IMR-90 (cell line): ENCODE data around the gene RPL23. TPM values are rescaled to one million over a fixed set of nuclear protein-coding genes. Genes with fewer than 3 reads are reported as not detected.

ENCODE experiments used
- ATAC-seq: fragments of 200-7000 bp; cut with Tn5 transposase; 2 replicates; pipeline ENCODE4 v1.9.1; 2020; ENCODE audit warnings: low read depth, mild to moderate bottlenecking, moderate library complexity
- BruUV-seq: library from RNA; stranded (reverse); fragments of 400-500 nt; replicated peaks from 2 replicates; lab custom pipeline; 2021; lab: Mats Ljungman, UMichigan
- CTCF ChIA-PET: fragments of 300-600 bp; formaldehyde crosslinking; extraction: SDS; loops from one replicate; lab custom pipeline; 2021; ENCODE audit warnings: antibody characterized with exemption; lab: Yijun Ruan, JAX
- POLR2A ChIA-PET: fragments of 300-600 bp; sonication (Branson Sonifier 250); formaldehyde crosslinking; loops from one replicate; lab custom pipeline; 2022; ENCODE audit warnings: antibody characterized with exemption; ENCODE audit not compliant: unreplicated experiment; lab: Charles Lee
- DNase-seq: peaks from one replicate; pipeline ENCODE4 v3.0.0; 2013
- H2AFZ ChIP-seq: replicated peaks from 2 replicates; pipeline ENCODE3; 2013; ENCODE audit warnings: low read length, mild to moderate bottlenecking; ENCODE audit not compliant: poor library complexity
- H2AK5ac ChIP-seq: 2 replicates; pipeline ENCODE4 v1.6.1; 2013; ENCODE audit warnings: low read depth, low read length, inconsistent platforms
- H2AK9ac ChIP-seq: replicated peaks from 2 replicates; pipeline ENCODE3; 2013; ENCODE audit warnings: mild to moderate bottlenecking, low read depth, low read length, moderate library complexity; ENCODE audit not compliant: poor library complexity
- H2BK120ac ChIP-seq: 2 replicates; pipeline ENCODE4 v1.6.1; 2013; ENCODE audit warnings: low read depth, low read length, inconsistent platforms
- H2BK15ac ChIP-seq: 3 replicates; pipeline ENCODE4 v1.6.1; 2013; ENCODE audit warnings: low read depth, low read length, inconsistent platforms
- H2BK20ac ChIP-seq: 2 replicates; pipeline ENCODE4 v1.6.1; 2013; ENCODE audit warnings: low read depth, mild to moderate bottlenecking, inconsistent platforms, low read length, moderate library complexity
- H2BK5ac ChIP-seq: 2 replicates; pipeline ENCODE4 v1.6.1; 2013; ENCODE audit warnings: mild to moderate bottlenecking, low read depth, low read length, inconsistent platforms; ENCODE audit not compliant: poor library complexity, severe bottlenecking
- H3K14ac ChIP-seq: replicated peaks from 2 replicates; pipeline ENCODE4 v1.6.1; 2013; ENCODE audit warnings: low read depth, low read length, inconsistent platforms
- H3K18ac ChIP-seq: 2 replicates; pipeline ENCODE4 v1.6.1; 2013; ENCODE audit warnings: low read depth, low read length, control low read depth
- H3K23ac ChIP-seq: 2 replicates; pipeline ENCODE4 v1.6.1; 2013; ENCODE audit warnings: low read depth, low read length, inconsistent platforms
- H3K27ac ChIP-seq: 2 replicates; pipeline ENCODE4 v1.5.1; 2013; ENCODE audit warnings: mild to moderate bottlenecking, control low read depth, low read length; ENCODE audit not compliant: insufficient read depth
- H3K27me3 ChIP-seq: 2 replicates; pipeline ENCODE4 v1.6.1; 2013; ENCODE audit warnings: low read length; ENCODE audit not compliant: control insufficient read depth, insufficient read depth
- H3K36me3 ChIP-seq: 2 replicates; pipeline ENCODE4 v1.6.1; 2013; ENCODE audit warnings: low read length, mixed read lengths; ENCODE audit not compliant: control insufficient read depth, insufficient read depth
- H3K4ac ChIP-seq: 2 replicates; pipeline ENCODE4 v1.6.1; 2013; ENCODE audit warnings: low read depth, low read length, inconsistent platforms
- H3K4me1 ChIP-seq: 2 replicates; pipeline ENCODE4 v1.6.1; 2013; ENCODE audit warnings: low read length, mixed read lengths; ENCODE audit not compliant: control insufficient read depth, insufficient read depth
- H3K4me2 ChIP-seq: 2 replicates; pipeline ENCODE4 v1.6.1; 2013; ENCODE audit warnings: low read depth, mild to moderate bottlenecking, control low read depth, low read length, moderate library complexity
- H3K4me3 ChIP-seq: 2 replicates; pipeline ENCODE4 v1.5.1; 2013; ENCODE audit warnings: low read depth, mild to moderate bottlenecking, control low read depth, low read length, moderate library complexity; ENCODE audit not compliant: insufficient read depth
- H3K56ac ChIP-seq: 2 replicates; pipeline ENCODE4 v1.6.1; 2013; ENCODE audit warnings: low read length, inconsistent platforms; ENCODE audit not compliant: insufficient read depth; ENCODE audit errors: extremely low read depth
- H3K79me1 ChIP-seq, 2 experiments: 2 replicates each; pipeline ENCODE4 v1.6.1; 2013; ENCODE audit warnings: low read length in 2 of 2, inconsistent platforms in 1 of 2, low read depth in 1 of 2
- H3K9ac ChIP-seq: 2 replicates; pipeline ENCODE4 v1.6.1; 2013; ENCODE audit warnings: low read depth, low read length, control low read depth
- H3K9me1 ChIP-seq: 2 replicates; pipeline ENCODE4 v1.6.1; 2013; ENCODE audit warnings: low read length, inconsistent platforms; ENCODE audit not compliant: insufficient read depth
- H3K9me3 ChIP-seq: 2 replicates; pipeline ENCODE4 v1.6.1; 2013; ENCODE audit warnings: low read length; ENCODE audit not compliant: control insufficient read depth, insufficient read depth
- H4K20me1 ChIP-seq: 2 replicates; pipeline ENCODE4 v1.6.1; 2013; ENCODE audit warnings: low read length, inconsistent platforms; ENCODE audit not compliant: insufficient read depth
- H4K5ac ChIP-seq: 2 replicates; pipeline ENCODE4 v1.6.1; 2013; ENCODE audit warnings: mild to moderate bottlenecking, low read depth, low read length, control low read depth
- H4K8ac ChIP-seq, 2 experiments: 2 replicates each; pipeline ENCODE4 v1.6.1; 2013; ENCODE audit warnings: low read depth in 2 of 2, low read length in 2 of 2, control low read depth in 1 of 2, inconsistent platforms in 1 of 2
- H4K91ac ChIP-seq: 2 replicates; pipeline ENCODE4 v1.6.1; 2013; ENCODE audit warnings: low read depth, low read length, inconsistent platforms; ENCODE audit not compliant: insufficient read depth
- MAZ ChIP-seq: IDR thresholded peaks from 2 replicates; pipeline ENCODE4 v1.6.1; 2012; ENCODE audit warnings: low read depth, mild to moderate bottlenecking, low read length, improper control_type of control experiment, moderate library complexity, borderline replicate concordance
- MXI1 ChIP-seq: IDR thresholded peaks from 2 replicates; pipeline ENCODE4 v1.6.1; 2012; ENCODE audit warnings: low read depth, mild to moderate bottlenecking, low read length, moderate library complexity, borderline replicate concordance
- RFX5 ChIP-seq: IDR thresholded peaks from 2 replicates; pipeline ENCODE4 v1.8.0; 2012; ENCODE audit warnings: low read depth, mild to moderate bottlenecking, low read length, moderate library complexity
- WGBS, 2 experiments: methylation state at CpG; one replicate each; pipeline versions ENCODE4 v1.1.5 to v1.1.7; 2013; ENCODE audit warnings: missing lambda C conversion rate in 2 of 2; ENCODE audit not compliant: insufficient read length in 1 of 2; ENCODE audit errors: extremely low coverage in 2 of 2; 5-methylcytosine and 5-hydroxymethylcytosine counted together
- dilution Hi-C: fragments of 300-500 bp; cut with HindIII; formaldehyde crosslinking; loops from one replicate; pipeline ENCODE4 v1.14.3; 2018; ENCODE audit warnings: low sequenced_read_pairs; ENCODE audit not compliant: unreplicated experiment
- in situ Hi-C: fragments of 300-500 bp; cut with MboI; formaldehyde crosslinking; loops from 3 replicates; pipeline ENCODE4 v1.14.3; 2019; ENCODE audit warnings: low sequenced_read_pairs, inconsistent platforms, mixed read lengths
- intact Hi-C: fragments of 100-400 bp; cut with micrococcal nuclease; formaldehyde crosslinking; loops from 2 replicates; pipeline ENCODE4 v1.10.0; 2022
- polyA plus RNA-seq, 3 experiments: library from polyadenylated mRNA; depleted of rRNA; stranded (reverse); fragments of >200 nt; gene quantifications; 2 replicates each; pipeline ENCODE4 v1.2.3, GENCODE V29; 2012; ENCODE audit warnings: low replicate concordance in 1 of 3
- total RNA-seq: library from RNA; depleted of rRNA; stranded (reverse); fragments of >200 nt; gene quantifications from 2 replicates; pipeline ENCODE4 v1.2.3, GENCODE V29; 2012

RPL23 gene
- total and polyA plus RNA-seq, 2 of the 4 experiments (the other 2 are of a cell fraction) = 1,170 to 2,308 TPM

DNA sequence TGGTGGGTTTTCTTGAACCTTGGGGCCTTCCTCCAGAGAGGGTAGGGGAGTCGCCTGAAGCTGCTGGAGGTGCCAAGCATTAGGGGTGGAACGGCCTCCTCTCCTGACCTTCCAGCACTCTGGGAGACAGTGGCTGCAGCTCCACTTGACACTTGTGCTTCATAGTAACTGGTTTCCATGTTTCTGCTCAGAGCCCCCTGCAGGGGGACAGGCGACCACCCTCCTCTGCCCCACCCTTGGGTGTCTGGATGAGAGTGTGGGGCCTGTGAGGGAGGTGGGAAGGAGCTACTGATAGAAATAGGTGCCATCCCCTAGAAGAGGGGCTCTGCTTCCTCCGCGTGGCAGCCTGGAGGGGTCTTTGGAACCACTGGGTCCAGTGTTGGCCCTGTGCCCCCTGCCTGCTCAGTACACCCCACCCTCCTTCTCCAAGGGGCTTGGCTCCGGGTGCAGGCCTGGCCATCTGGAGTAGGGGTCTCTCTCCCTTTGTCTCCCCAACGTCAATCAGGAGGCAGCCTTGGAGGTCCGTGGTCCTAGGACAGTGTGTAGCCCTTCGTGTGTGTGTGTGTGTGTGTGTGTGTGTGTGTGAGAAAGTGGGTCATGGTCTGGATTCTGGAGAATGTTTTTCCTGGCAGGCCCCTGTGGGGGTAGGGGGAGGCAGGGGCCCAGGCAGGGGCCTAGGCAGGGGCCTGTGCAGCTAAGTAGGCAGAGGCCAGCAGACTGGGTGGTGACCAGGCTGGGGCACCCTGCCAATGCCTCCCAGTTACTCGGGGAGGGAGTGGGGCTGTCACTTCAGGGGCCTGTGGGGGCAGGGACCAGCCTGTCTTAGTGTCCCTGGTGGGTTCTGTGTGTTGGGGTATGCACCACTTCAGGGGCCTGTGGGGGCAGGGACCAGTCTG, 21.2 kb upstream of the RPL23 start:
- H3K4ac ChIP-seq = peak overlapping the region; percentile 30; the same call in 1 of the 2 replicates
- 0% methylated on average over 1 of the region's 10 CpGs; no CpG with 5 or more reads in 1 of the 2 experiments for WGBS, 2 experiments
- no peak overlapping the region for H2AFZ ChIP-seq
- H2BK5ac ChIP-seq = peak overlapping the region; percentile 56
- POLR2A ChIA-PET = no interaction called here
- peak overlapping the region; percentile 1; the same call in 1 of the 2 replicates for H3K18ac ChIP-seq
- ATAC-seq (no peak), DNase-seq (no peak)
- peak overlapping the region; percentile 78 for H3K14ac ChIP-seq
- no peaks in the 10 kb centered on the region for H3K27me3 ChIP-seq
- H3K79me1 ChIP-seq = peaks cover 0 to 79% of the 10 kb centered on the region in 2 experiments; a peak in 2 of 4 replicates
- peak overlapping the region; percentile 17 for H2AK9ac ChIP-seq
- peaks cover 52% of the 10 kb centered on the region for H3K36me3 ChIP-seq
- H3K9ac ChIP-seq = peak overlapping the region; percentile 47
- H4K8ac ChIP-seq = no peak overlapping the region; a peak in 1 of 4 replicates
- BruUV-seq = no TSS peak
- H3K23ac ChIP-seq = peak overlapping the region; percentile 69; the same call in 1 of the 2 replicates
- CTCF ChIA-PET = no interaction called here
- peaks cover 92% of the 10 kb centered on the region for H4K20me1 ChIP-seq
- H4K5ac ChIP-seq = no peak overlapping the region; the same call in 1 of the 2 replicates
- H2BK120ac ChIP-seq = no peak overlapping the region
- H2AK5ac ChIP-seq = peak overlapping the region; percentile 55; the same call in 1 of the 2 replicates
- H3K4me2 ChIP-seq = peak overlapping the region; percentile 86
- intact Hi-C loops (loop anchor here (5.0 kb wide), 1 partner anchor 122 kb away; the partner anchor contains the start of gene PSMB3), dilution Hi-C loops (no loop called here), in situ Hi-C loops (no loop called here)
- no peaks in the 10 kb centered on the region for H3K9me3 ChIP-seq
- H2BK15ac ChIP-seq = no peak overlapping the region
- no peak overlapping the region; the same call in 1 of the 2 replicates for H3K56ac ChIP-seq
- peak overlapping the region; percentile 74 for H3K27ac ChIP-seq
- H3K9me1 ChIP-seq = peaks cover 39% of the 10 kb centered on the region
- no peak overlapping the region for H4K91ac ChIP-seq
- H2BK20ac ChIP-seq = no peak overlapping the region
- TF ChIP-seq MXI1 = no peak
- no peak for TF ChIP-seq RFX5
- TF ChIP-seq MAZ = 0 out of 2 replicates have a peak, but pooled peaks have one; percentile 9
- no peak overlapping the region for H3K4me3 ChIP-seq
- H3K4me1 ChIP-seq = peaks cover 56% of the 10 kb centered on the region
